Left ventricle myocardium inferior (tissue), 1 donor: Measurements from ENCODE around the gene RBP3. TPM values are rescaled to one million over a fixed set of nuclear protein-coding genes. Genes with fewer than 3 reads are reported as not detected.

Source experiments
- DNase-seq: peaks from one replicate; pipeline ENCODE4 v3.0.0-alpha.2; 2020
- H3K27ac ChIP-seq: fragments of 200-600 bp; replicated peaks from 2 replicates; pipeline ENCODE4 v1.8.0; 2021
- H3K27me3 ChIP-seq: fragments of 200-600 bp; 2 replicates; pipeline ENCODE4 v1.8.0; 2021; ENCODE audit warnings: low read depth
- H3K36me3 ChIP-seq: fragments of 200-600 bp; 2 replicates; pipeline ENCODE4 v1.8.0; 2021
- H3K4me1 ChIP-seq: fragments of 200-600 bp; 2 replicates; pipeline ENCODE4 v1.8.0; 2021
- H3K4me3 ChIP-seq: fragments of 200-600 bp; 2 replicates; pipeline ENCODE4 v1.8.0; 2021; ENCODE audit warnings: mild to moderate bottlenecking, moderate library complexity
- H3K9me3 ChIP-seq: fragments of 200-600 bp; replicated peaks from 2 replicates; pipeline ENCODE4 v1.8.0; 2021
- CTCF ChIP-seq: fragments of 200-600 bp; IDR thresholded peaks from 2 replicates; pipeline ENCODE4 v1.8.0; 2021; ENCODE audit warnings: antibody characterized with exemption, mild to moderate bottlenecking, borderline replicate concordance
- intact Hi-C: fragments of 100-400 bp; cut with micrococcal nuclease; formaldehyde crosslinking; loops from one replicate; pipeline ENCODE4 v1.11.0; 2022
- total RNA-seq: library from RNA; stranded (reverse); fragmentation: NEBNext Ultra II Directional; extraction: Animal tissue kit (Norgen Biotek cat#: 25700); gene quantifications from one replicate; pipeline ENCODE4 v1.2.1, GENCODE V29; 2021
- donor health status: DM: no; HTN: yes; CAD: no; lungs with severe emphysema.

The RBP3 gene
- total RNA-seq, 1 donor from 2014 or later, result not detected

GRCh38 chr10:47354900-47355299 is 6.7 kb downstream of the RBP3 start:
- intact Hi-C loops, result no loop called here
- DNase-seq, result no peak
- H3K36me3 ChIP-seq, result no peaks in the 10 kb centered on the region
- no peak for TF ChIP-seq CTCF
- no peak overlapping the region for H3K4me3 ChIP-seq
- peaks cover 11% of the 10 kb centered on the region for H3K27me3 ChIP-seq
- H3K27ac ChIP-seq, result no peak overlapping the region
- H3K9me3 ChIP-seq, result no peaks in the 10 kb centered on the region
- H3K4me1 ChIP-seq, result no peaks in the 10 kb centered on the region

GRCh38 chr10:47356708-47357107 is 8.5 kb downstream of the RBP3 start:
- Histone ChIP-seq H3K4me3 (no peak overlapping the region), H3K27me3 (no peaks in the 10 kb centered on the region), H3K36me3 (no peaks in the 10 kb centered on the region), H3K9me3 (no peaks in the 10 kb centered on the region), H3K27ac (no peak overlapping the region), H3K4me1 (peaks cover 10% of the 10 kb centered on the region)
- TF ChIP-seq CTCF, result no peak
- intact Hi-C loops, result no loop called here
- DNase-seq, result no peak

GRCh38 chr10:47357131-47357582 is 9.0 kb downstream of the RBP3 start:
- Histone ChIP-seq H3K27me3 (no peaks in the 10 kb centered on the region), H3K36me3 (no peaks in the 10 kb centered on the region), H3K4me1 (peaks cover 10% of the 10 kb centered on the region), H3K27ac (no peak overlapping the region), H3K4me3 (no peak overlapping the region), H3K9me3 (no peaks in the 10 kb centered on the region)
- TF ChIP-seq CTCF, result no peak
- intact Hi-C loops, result no loop called here
- DNase-seq, result no peak

- H3K27ac ChIP-seq, result no peak overlapping the region
- no peaks in the 10 kb centered on the region for H3K27me3 ChIP-seq
- no peak for TF ChIP-seq CTCF
- no peak overlapping the region for H3K4me3 ChIP-seq
- H3K9me3 ChIP-seq, result no peaks in the 10 kb centered on the region
- no peak for DNase-seq
- intact Hi-C loops, result no loop called here
- H3K36me3 ChIP-seq, result no peaks in the 10 kb centered on the region
- H3K4me1 ChIP-seq, result peaks cover 10% of the 10 kb centered on the region
These were observed 9.7 kb downstream of the RBP3 start for GRCh38 chr10:47357911-47358310.

GRCh38 chr10:47358457-47358856 is 10.3 kb downstream of the RBP3 start:
- no peak overlapping the region for H3K27ac ChIP-seq
- no peaks in the 10 kb centered on the region for H3K27me3 ChIP-seq
- DNase-seq, result no peak
- H3K4me3 ChIP-seq, result no peak overlapping the region
- TF ChIP-seq CTCF, result no peak
- peaks cover 10% of the 10 kb centered on the region for H3K4me1 ChIP-seq
- H3K36me3 ChIP-seq, result no peaks in the 10 kb centered on the region
- intact Hi-C loops, result no loop called here
- no peaks in the 10 kb centered on the region for H3K9me3 ChIP-seq

- peaks cover 10% of the 10 kb centered on the region for H3K4me1 ChIP-seq
- H3K27ac ChIP-seq, result no peak overlapping the region
- H3K36me3 ChIP-seq, result no peaks in the 10 kb centered on the region
- DNase-seq, result no peak
- H3K27me3 ChIP-seq, result no peaks in the 10 kb centered on the region
- no peak overlapping the region for H3K4me3 ChIP-seq
- TF ChIP-seq CTCF, result no peak
- intact Hi-C loops, result no loop called here
- no peaks in the 10 kb centered on the region for H3K9me3 ChIP-seq
These were observed 10.9 kb downstream of the RBP3 start for GRCh38 chr10:47359101-47359500.
